Measurements from ENCODE around the gene FRMD5.

FRMD5 gene

DNA sequence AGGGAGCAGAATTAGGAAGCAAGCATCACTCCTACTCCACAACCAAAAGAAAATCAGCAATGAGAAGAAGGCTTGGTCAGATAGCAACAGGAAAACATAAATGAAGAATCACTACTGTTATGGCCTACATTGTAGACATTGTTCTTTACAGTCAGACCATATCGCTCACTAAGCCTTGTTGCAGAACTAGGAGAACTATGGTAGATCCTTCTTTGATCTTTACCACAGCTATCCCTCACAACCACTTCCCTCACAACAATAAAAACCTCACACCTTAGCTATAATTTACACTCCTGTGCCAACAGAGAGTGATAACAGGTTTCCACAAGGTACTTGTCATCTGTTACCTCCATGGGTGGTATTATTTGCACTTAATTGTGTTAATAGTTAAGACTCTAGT is 241.7 kb downstream of the FRMD5 start:
- no peaks in the 10 kb centered on the region for H3K27me3 ChIP-seq (replicated peaks; ENCODE audit: insufficient read depth, low read length)
- H3K9me2 ChIP-seq (replicated peaks; ENCODE audit: insufficient read depth, low read length): no peaks in the 10 kb centered on the region
- no peak overlapping the region for H3K9ac ChIP-seq (ENCODE audit: low read length)
- no peak for DNase-seq
- H2AFZ ChIP-seq (ENCODE audit: low read length): no peak overlapping the region
- TF ChIP-seq EZH2phosphoT487 (IDR thresholded peaks at IDR 0.05; ENCODE audit: low read length): no peak
- TF ChIP-seq EZH2 (optimal IDR thresholded peaks at IDR 0.05; ENCODE audit: low read depth, low read length): no peak
- TF ChIP-seq, protein P1, sequence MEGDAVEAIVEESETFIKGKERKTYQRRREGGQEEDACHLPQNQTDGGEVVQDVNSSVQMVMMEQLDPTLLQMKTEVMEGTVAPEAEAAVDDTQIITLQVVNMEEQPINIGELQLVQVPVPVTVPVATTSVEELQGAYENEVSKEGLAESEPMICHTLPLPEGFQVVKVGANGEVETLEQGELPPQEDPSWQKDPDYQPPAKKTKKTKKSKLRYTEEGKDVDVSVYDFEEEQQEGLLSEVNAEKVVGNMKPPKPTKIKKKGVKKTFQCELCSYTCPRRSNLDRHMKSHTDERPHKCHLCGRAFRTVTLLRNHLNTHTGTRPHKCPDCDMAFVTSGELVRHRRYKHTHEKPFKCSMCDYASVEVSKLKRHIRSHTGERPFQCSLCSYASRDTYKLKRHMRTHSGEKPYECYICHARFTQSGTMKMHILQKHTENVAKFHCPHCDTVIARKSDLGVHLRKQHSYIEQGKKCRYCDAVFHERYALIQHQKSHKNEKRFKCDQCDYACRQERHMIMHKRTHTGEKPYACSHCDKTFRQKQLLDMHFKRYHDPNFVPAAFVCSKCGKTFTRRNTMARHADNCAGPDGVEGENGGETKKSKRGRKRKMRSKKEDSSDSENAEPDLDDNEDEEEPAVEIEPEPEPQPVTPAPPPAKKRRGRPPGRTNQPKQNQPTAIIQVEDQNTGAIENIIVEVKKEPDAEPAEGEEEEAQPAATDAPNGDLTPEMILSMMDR (IDR thresholded peaks at IDR 0.05; ENCODE audit: low read length): no peak
- no peak overlapping the region for H3K4me3 ChIP-seq (ENCODE audit: low read length)
- H3K36me3 ChIP-seq (replicated peaks; ENCODE audit: insufficient read depth, low read length): no peaks in the 10 kb centered on the region
- H3K4me2 ChIP-seq (ENCODE audit: low read depth, low read length): no peak overlapping the region
- H4K20me1 ChIP-seq (ENCODE audit: insufficient read depth, low read length): no peaks in the 10 kb centered on the region
- no peak overlapping the region for H3K27ac ChIP-seq (ENCODE audit: low read length)
- no peaks in the 10 kb centered on the region for H3K79me2 ChIP-seq (ENCODE audit: low read length)
- peaks cover 8% of the 10 kb centered on the region; the same call in 1 of the 2 replicates for H3F3A ChIP-seq (ENCODE audit: insufficient read depth, low read length)
- H3K9me3 ChIP-seq (replicated peaks; ENCODE audit: insufficient read depth, low read length): no peaks in the 10 kb centered on the region
- H3K4me1 ChIP-seq (ENCODE audit: low read length): peaks cover 22% of the 10 kb centered on the region

DNA sequence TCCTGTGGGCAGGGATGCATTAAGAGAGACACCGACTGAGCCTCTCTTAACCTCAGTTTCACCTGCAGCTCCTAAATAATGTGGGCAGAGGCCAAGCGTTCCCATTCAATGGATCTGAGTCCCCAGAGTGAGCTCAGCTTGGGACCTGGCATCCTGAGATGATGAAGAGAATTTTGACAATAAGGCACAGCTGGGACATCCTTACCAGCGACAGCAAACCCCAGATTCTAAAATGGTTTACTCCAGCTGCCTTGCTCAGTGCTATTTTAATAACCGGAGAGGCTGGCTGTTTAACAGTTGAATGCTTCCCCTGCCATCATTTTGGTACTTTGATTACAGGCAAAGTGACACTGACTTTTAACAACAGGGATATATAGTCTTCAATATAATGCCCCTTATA is 244.5 kb downstream of the FRMD5 start:
- Histone ChIP-seq H2AFZ (ENCODE audit: low read length) (no peak overlapping the region), H3K79me2 (ENCODE audit: low read length) (no peaks in the 10 kb centered on the region), H3K9ac (ENCODE audit: low read length) (no peak overlapping the region), H3K4me1 (ENCODE audit: low read length) (peaks cover 28% of the 10 kb centered on the region), H3K4me3 (ENCODE audit: low read length) (no peak overlapping the region), H3K36me3 (replicated peaks; ENCODE audit: insufficient read depth, low read length) (no peaks in the 10 kb centered on the region), H3K9me3 (replicated peaks; ENCODE audit: insufficient read depth, low read length) (no peaks in the 10 kb centered on the region), H3F3A (ENCODE audit: insufficient read depth, low read length) (peaks cover 10% of the 10 kb centered on the region; the same call in 1 of the 2 replicates), H4K20me1 (ENCODE audit: insufficient read depth, low read length) (no peaks in the 10 kb centered on the region), H3K27ac (ENCODE audit: low read length) (no peak overlapping the region), H3K9me2 (replicated peaks; ENCODE audit: insufficient read depth, low read length) (no peaks in the 10 kb centered on the region), H3K27me3 (replicated peaks; ENCODE audit: insufficient read depth, low read length) (no peaks in the 10 kb centered on the region), H3K4me2 (ENCODE audit: low read depth, low read length) (no peak overlapping the region)
- TF ChIP-seq EZH2phosphoT487 (IDR thresholded peaks at IDR 0.05; ENCODE audit: low read length) (no peak), EZH2 (optimal IDR thresholded peaks at IDR 0.05; ENCODE audit: low read depth, low read length) (no peak)
- TF ChIP-seq, protein P1 (IDR thresholded peaks at IDR 0.05; ENCODE audit: low read length): no peak
- no peak for DNase-seq

DNA sequence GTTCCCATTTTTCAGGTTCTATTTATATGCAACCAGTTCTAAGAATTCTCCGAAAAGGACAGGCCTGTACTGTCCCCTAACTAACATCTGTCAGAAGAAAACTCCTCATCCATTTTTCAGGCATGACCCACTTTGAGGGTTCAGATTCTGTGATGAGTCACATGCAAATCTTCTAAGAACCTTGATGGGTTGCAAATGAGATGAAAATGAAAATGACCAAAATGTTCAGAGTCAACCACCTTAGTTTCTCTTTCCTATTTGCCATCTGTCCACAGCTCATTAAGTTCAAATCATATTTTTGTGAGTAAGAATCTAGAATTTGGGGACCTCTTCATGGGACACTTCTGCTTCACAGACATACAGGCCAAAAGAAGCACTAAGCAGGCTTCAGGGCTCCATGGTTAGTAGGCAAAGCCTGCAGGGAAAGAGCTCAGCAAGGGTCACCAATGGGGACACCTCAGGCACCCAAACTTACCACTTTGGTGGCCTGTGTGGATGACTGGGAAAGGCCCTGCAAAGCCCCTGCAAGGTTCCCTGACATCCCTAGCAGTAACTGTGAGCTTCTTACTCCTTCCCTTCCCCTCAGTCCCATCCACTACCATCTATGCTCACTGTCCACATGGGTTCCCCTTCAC is 246.3 kb downstream of the FRMD5 start:
- H3K36me3 ChIP-seq (replicated peaks; ENCODE audit: insufficient read depth, low read length): no peaks in the 10 kb centered on the region
- TF ChIP-seq EZH2phosphoT487 (IDR thresholded peaks at IDR 0.05; ENCODE audit: low read length) (no peak), EZH2 (optimal IDR thresholded peaks at IDR 0.05; ENCODE audit: low read depth, low read length) (no peak)
- TF ChIP-seq, protein P1 (IDR thresholded peaks at IDR 0.05; ENCODE audit: low read length): no peak
- peak overlapping the region; percentile 58 for H3K27ac ChIP-seq (ENCODE audit: low read length)
- H3K79me2 ChIP-seq (ENCODE audit: low read length): no peaks in the 10 kb centered on the region
- H3K9me2 ChIP-seq (replicated peaks; ENCODE audit: insufficient read depth, low read length): no peaks in the 10 kb centered on the region
- no peaks in the 10 kb centered on the region for H4K20me1 ChIP-seq (ENCODE audit: insufficient read depth, low read length)
- peak; percentile 83 for DNase-seq
- no peak overlapping the region for H3K4me3 ChIP-seq (ENCODE audit: low read length)
- H3K4me1 ChIP-seq (ENCODE audit: low read length): peaks cover 21% of the 10 kb centered on the region
- peaks cover 10% of the 10 kb centered on the region; the same call in 1 of the 2 replicates for H3F3A ChIP-seq (ENCODE audit: insufficient read depth, low read length)
- no peaks in the 10 kb centered on the region for H3K9me3 ChIP-seq (replicated peaks; ENCODE audit: insufficient read depth, low read length)
- H2AFZ ChIP-seq (ENCODE audit: low read length): peak overlapping the region; percentile 43
- H3K27me3 ChIP-seq (replicated peaks; ENCODE audit: insufficient read depth, low read length): no peaks in the 10 kb centered on the region
- H3K9ac ChIP-seq (ENCODE audit: low read length): peak overlapping the region; percentile 23; the same call in 1 of the 2 replicates
- peak overlapping the region; percentile 58 for H3K4me2 ChIP-seq (ENCODE audit: low read depth, low read length)

Measured in MM.1S (cell line).